ENCODE data around the gene MON2. TPM values are rescaled to one million over a fixed set of nuclear protein-coding genes. Genes with fewer than 3 reads are reported as not detected.
"Not testable (repeated sequence)": the region's sequence is repeated elsewhere in the genome, so short reads cannot be mapped to it uniquely, and the experiment has no call there.

MON2 gene
- polyA plus RNA-seq, 6 donors from 2014 or later, result 4.0 to 28.6 (median 18.1) TPM

- Mint-ChIP-seq H3K36me3 (peaks cover 35 to 43% of the 10 kb centered on the region in 2 donors), H3K4me1 (no peaks in the 10 kb centered on the region), H3K27ac (no peak overlapping the region), H3K4me3 (no peak overlapping the region), H3K9me3 (peaks cover 0 to 8% (median 2%) of the 10 kb centered on the region in 7 donors), H3K27me3 (no peaks in the 10 kb centered on the region)
- no peak for DNase-seq
- ATAC-seq (ENCODE audit: low read depth in 2 of 2), result no peak
Observed at GRCh38 chr12:62512901-62513300, 46.3 kb downstream of the MON2 start.

- H3K4me3 Mint-ChIP-seq; H3K27me3 Mint-ChIP-seq; H3K4me1 Mint-ChIP-seq; H3K27ac Mint-ChIP-seq; DNase-seq; H3K9me3 Mint-ChIP-seq; ATAC-seq (ENCODE audit: low read depth in 2 of 2): not testable (repeated sequence)
- H3K36me3 Mint-ChIP-seq, result peaks cover 28 to 40% of the 10 kb centered on the region in 2 donors
Observed at GRCh38 chr12:62514080-62514479, 47.5 kb downstream of the MON2 start.

- Mint-ChIP-seq H3K27ac (peak overlapping the region in 1 of 6 donors; percentile 26), H3K27me3 (no peaks in the 10 kb centered on the region), H3K36me3 (peaks cover 4 to 19% of the 10 kb centered on the region in 2 donors), H3K9me3 (peaks cover 0 to 5% (median 0%) of the 10 kb centered on the region in 7 donors), H3K4me3 (no peak overlapping the region), H3K4me1 (peaks cover 0 to 5% (median 0%) of the 10 kb centered on the region in 3 donors)
- ATAC-seq (ENCODE audit: low read depth in 2 of 2) (no peak), DNase-seq (no peak)
Observed at GRCh38 chr12:62516927-62517326, 50.3 kb downstream of the MON2 start.

- peaks cover 0 to 5% (median 0%) of the 10 kb centered on the region in 7 donors for H3K9me3 Mint-ChIP-seq
- no peaks in the 10 kb centered on the region for H3K27me3 Mint-ChIP-seq
- DNase-seq (no peak), ATAC-seq (ENCODE audit: low read depth in 2 of 2) (no peak)
- peaks cover 0 to 5% (median 0%) of the 10 kb centered on the region in 3 donors for H3K4me1 Mint-ChIP-seq
- no peak overlapping the region for H3K4me3 Mint-ChIP-seq
- H3K36me3 Mint-ChIP-seq, result peaks cover 0 to 17% of the 10 kb centered on the region in 2 donors
- peak overlapping the region in 2 of 6 donors; percentile 46 to 58 for H3K27ac Mint-ChIP-seq
Observed at GRCh38 chr12:62517887-62518286, 51.3 kb downstream of the MON2 start.

GRCh38 chr12:62519043-62519442 is 52.4 kb downstream of the MON2 start:
- H3K4me1 Mint-ChIP-seq, result peaks cover 0 to 5% (median 0%) of the 10 kb centered on the region in 3 donors
- H3K9me3 Mint-ChIP-seq, result peaks cover 0 to 2% (median 0%) of the 10 kb centered on the region in 7 donors
- no peak for DNase-seq
- no peaks in the 10 kb centered on the region for H3K27me3 Mint-ChIP-seq
- H3K36me3 Mint-ChIP-seq, result peaks cover 0 to 15% of the 10 kb centered on the region in 2 donors
- H3K4me3 Mint-ChIP-seq, result no peak overlapping the region
- ATAC-seq (ENCODE audit: low read depth in 2 of 2), result no peak
- peak overlapping the region in 1 of 6 donors; percentile 70 for H3K27ac Mint-ChIP-seq

GRCh38 chr12:62520361-62520760 is 53.7 kb downstream of the MON2 start:
- peaks cover 0 to 5% (median 0%) of the 10 kb centered on the region in 3 donors for H3K4me1 Mint-ChIP-seq
- no peaks in the 10 kb centered on the region for H3K9me3 Mint-ChIP-seq
- ATAC-seq (ENCODE audit: low read depth in 2 of 2) (no peak), DNase-seq (no peak)
- H3K27ac Mint-ChIP-seq, result no peak overlapping the region
- H3K4me3 Mint-ChIP-seq, result no peak overlapping the region
- no peaks in the 10 kb centered on the region for H3K27me3 Mint-ChIP-seq
- H3K36me3 Mint-ChIP-seq, result peaks cover 0 to 11% of the 10 kb centered on the region in 2 donors

GRCh38 chr12:62522984-62523383 is 56.4 kb downstream of the MON2 start:
- DNase-seq (no peak), ATAC-seq (ENCODE audit: low read depth in 2 of 2) (no peak)
- peaks cover 0 to 5% (median 0%) of the 10 kb centered on the region in 3 donors for H3K4me1 Mint-ChIP-seq
- H3K27ac Mint-ChIP-seq, result peak overlapping the region in 1 of 6 donors; percentile 84
- H3K4me3 Mint-ChIP-seq, result no peak overlapping the region
- H3K9me3 Mint-ChIP-seq, result no peaks in the 10 kb centered on the region
- no peaks in the 10 kb centered on the region for H3K27me3 Mint-ChIP-seq
- peaks cover 0 to 6% of the 10 kb centered on the region in 2 donors for H3K36me3 Mint-ChIP-seq

GRCh38 chr12:62523619-62524018 is 57.0 kb downstream of the MON2 start:
- peak overlapping the region in 3 of 6 donors; percentile 16 to 34 (median 25) for H3K27ac Mint-ChIP-seq
- peaks cover 0 to 6% of the 10 kb centered on the region in 2 donors for H3K36me3 Mint-ChIP-seq
- H3K9me3 Mint-ChIP-seq, result no peaks in the 10 kb centered on the region
- peaks cover 0 to 5% (median 0%) of the 10 kb centered on the region in 3 donors for H3K4me1 Mint-ChIP-seq
- no peak for ATAC-seq (ENCODE audit: low read depth in 2 of 2)
- no peak overlapping the region for H3K4me3 Mint-ChIP-seq
- no peaks in the 10 kb centered on the region for H3K27me3 Mint-ChIP-seq
- no peak for DNase-seq

GRCh38 chr12:62525271-62525670 is 58.6 kb downstream of the MON2 start:
- H3K27me3 Mint-ChIP-seq, result no peaks in the 10 kb centered on the region
- ATAC-seq (ENCODE audit: low read depth in 2 of 2) (no peak), DNase-seq (no peak)
- no peak overlapping the region for H3K27ac Mint-ChIP-seq
- no peaks in the 10 kb centered on the region for H3K9me3 Mint-ChIP-seq
- H3K4me3 Mint-ChIP-seq, result no peak overlapping the region
- no peaks in the 10 kb centered on the region for H3K36me3 Mint-ChIP-seq
- H3K4me1 Mint-ChIP-seq, result no peaks in the 10 kb centered on the region

GRCh38 chr12:62530596-62530995 is 64.0 kb downstream of the MON2 start:
- H3K9me3 Mint-ChIP-seq, result no peaks in the 10 kb centered on the region
- ATAC-seq (ENCODE audit: low read depth in 2 of 2), result no peak
- no peak overlapping the region for H3K4me3 Mint-ChIP-seq
- peak overlapping the region in 1 of 6 donors; percentile 81 for H3K27ac Mint-ChIP-seq
- no peaks in the 10 kb centered on the region for H3K27me3 Mint-ChIP-seq
- H3K4me1 Mint-ChIP-seq, result peaks cover 0 to 4% (median 0%) of the 10 kb centered on the region in 3 donors
- no peak for DNase-seq
- peaks cover 15 to 24% of the 10 kb centered on the region in 2 donors for H3K36me3 Mint-ChIP-seq

- H3K36me3 Mint-ChIP-seq, result peaks cover 15 to 24% of the 10 kb centered on the region in 2 donors
- no peaks in the 10 kb centered on the region for H3K9me3 Mint-ChIP-seq
- no peak overlapping the region for H3K4me3 Mint-ChIP-seq
- peaks cover 0 to 4% (median 0%) of the 10 kb centered on the region in 3 donors for H3K4me1 Mint-ChIP-seq
- DNase-seq (no peak), ATAC-seq (ENCODE audit: low read depth in 2 of 2) (no peak)
- H3K27ac Mint-ChIP-seq, result no peak overlapping the region
- no peaks in the 10 kb centered on the region for H3K27me3 Mint-ChIP-seq
Observed at GRCh38 chr12:62532333-62532732, 65.7 kb downstream of the MON2 start.

GRCh38 chr12:62533087-62533754 is 66.6 kb downstream of the MON2 start:
- no peaks in the 10 kb centered on the region for H3K9me3 Mint-ChIP-seq
- H3K27ac Mint-ChIP-seq, result peak overlapping the region in 2 of 6 donors; percentile 43 to 65
- ATAC-seq (ENCODE audit: low read depth in 2 of 2), result no peak
- no peaks in the 10 kb centered on the region for H3K27me3 Mint-ChIP-seq
- peaks cover 15 to 24% of the 10 kb centered on the region in 2 donors for H3K36me3 Mint-ChIP-seq
- DNase-seq, result no peak
- H3K4me1 Mint-ChIP-seq, result peaks cover 0 to 4% (median 0%) of the 10 kb centered on the region in 3 donors
- H3K4me3 Mint-ChIP-seq, result no peak overlapping the region

GRCh38 chr12:62533755-62534107 is 67.1 kb downstream of the MON2 start:
- peak overlapping the region in 1 of 6 donors; percentile 43 for H3K27ac Mint-ChIP-seq
- H3K4me3 Mint-ChIP-seq, result no peak overlapping the region
- no peak for DNase-seq
- peaks cover 0 to 4% (median 0%) of the 10 kb centered on the region in 3 donors for H3K4me1 Mint-ChIP-seq
- ATAC-seq (ENCODE audit: low read depth in 2 of 2), result no peak
- no peaks in the 10 kb centered on the region for H3K9me3 Mint-ChIP-seq
- H3K27me3 Mint-ChIP-seq, result no peaks in the 10 kb centered on the region
- H3K36me3 Mint-ChIP-seq, result peaks cover 15 to 24% of the 10 kb centered on the region in 2 donors

- peaks cover 0 to 4% (median 0%) of the 10 kb centered on the region in 3 donors for H3K4me1 Mint-ChIP-seq
- no peak overlapping the region for H3K4me3 Mint-ChIP-seq
- no peaks in the 10 kb centered on the region for H3K9me3 Mint-ChIP-seq
- peaks cover 15 to 16% of the 10 kb centered on the region in 2 donors for H3K36me3 Mint-ChIP-seq
- DNase-seq (no peak), ATAC-seq (ENCODE audit: low read depth in 2 of 2) (no peak)
- peak overlapping the region in 1 of 6 donors; percentile 47 for H3K27ac Mint-ChIP-seq
- no peaks in the 10 kb centered on the region for H3K27me3 Mint-ChIP-seq
Observed at GRCh38 chr12:62536546-62536945, 69.9 kb downstream of the MON2 start.

All from naive B cell (primary cell).